ENCODE results near the gene EGFLAM.

EGFLAM gene

GRCh38 chr5:38479315-38479904 is 221.1 kb downstream of the EGFLAM start:
- no peak for DNase-seq

GRCh38 chr5:38483805-38484398 is 225.5 kb downstream of the EGFLAM start:
- DNase-seq = no peak

GRCh38 chr5:38494175-38494574 is 235.8 kb downstream of the EGFLAM start:
- no peak for DNase-seq

- no peak for DNase-seq
Measured at GRCh38 chr5:38494763-38495162, 236.4 kb downstream of the EGFLAM start.

GRCh38 chr5:38497946-38498345 is 239.6 kb downstream of the EGFLAM start:
- no peak for DNase-seq

- no peak for DNase-seq
Measured at GRCh38 chr5:38500573-38501260, 242.4 kb downstream of the EGFLAM start.

- DNase-seq = no peak
Measured at GRCh38 chr5:38506302-38506701, 247.9 kb downstream of the EGFLAM start.

GRCh38 chr5:38509185-38509584 is 250.8 kb downstream of the EGFLAM start:
- DNase-seq = no peak
